Posterior cingulate gyrus (tissue), 11 donors: ENCODE results near the gene DOC2B.
"Not testable (repeated sequence)": the region's sequence is repeated elsewhere in the genome, so short reads cannot be mapped to it uniquely, and the experiment has no call there.

Experiments
- DNase-seq, 10 donors: peaks; one replicate each; pipeline versions ENCODE4 v3.0.0 to v3.0.0-alpha.2; 2020 to 2021; ENCODE audit warnings: mixed read lengths in 3 of 10
- intact Hi-C: fragments of 100-400 bp; cut with DNase I; formaldehyde crosslinking; loops from one replicate; pipeline ENCODE4 v1.15.1; 2023

Gene DOC2B

DNA sequence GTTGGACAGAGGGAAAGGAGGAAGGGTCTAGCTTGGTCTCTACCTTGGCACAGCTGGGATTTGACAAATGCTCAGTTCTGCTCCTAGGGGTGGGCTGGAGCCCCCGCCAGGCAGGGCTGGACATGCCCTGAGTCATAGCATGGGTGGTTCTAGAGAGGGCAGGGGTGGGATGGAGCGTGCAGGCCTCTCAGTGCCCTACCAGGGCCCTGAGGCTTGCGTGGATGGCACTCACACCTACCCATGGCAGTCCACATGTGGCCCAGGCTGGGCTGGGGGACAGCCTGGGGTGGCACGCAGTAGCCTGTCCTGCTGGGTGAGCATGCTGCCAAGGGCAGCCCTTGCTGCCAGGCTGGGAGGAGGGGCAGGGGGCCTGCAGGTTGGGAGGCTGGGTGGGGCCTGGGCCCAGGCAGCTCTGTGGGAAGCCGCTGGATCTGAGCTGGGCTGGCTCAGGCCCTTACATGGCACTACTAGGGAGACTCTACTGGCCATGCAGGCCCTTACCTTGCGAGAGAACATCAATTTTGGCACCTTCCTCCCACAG is 11.2 kb downstream of the DOC2B start:
- no peak for DNase-seq
- intact Hi-C loops = no loop called here

DNA sequence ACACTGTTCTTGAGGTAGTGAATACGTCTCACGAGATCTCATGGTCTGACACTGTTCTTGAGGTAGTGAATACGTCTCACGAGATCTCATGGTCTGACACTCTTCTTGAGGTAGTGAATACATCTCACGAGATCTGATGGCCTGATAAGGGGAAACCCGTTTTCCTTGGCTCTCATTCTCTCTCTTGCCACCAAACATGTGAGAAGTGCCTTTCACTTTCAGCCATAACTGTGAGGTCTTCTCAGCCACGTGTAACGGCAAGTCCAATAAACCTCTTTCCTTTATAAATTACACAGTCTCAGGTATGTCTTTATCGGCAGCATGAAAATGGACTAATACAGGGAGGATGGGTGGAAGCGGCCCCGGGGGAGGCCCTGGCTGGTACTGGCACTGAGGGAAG is 12.8 kb downstream of the DOC2B start:
- DNase-seq, intact Hi-C loops: not testable (repeated sequence)

DNA sequence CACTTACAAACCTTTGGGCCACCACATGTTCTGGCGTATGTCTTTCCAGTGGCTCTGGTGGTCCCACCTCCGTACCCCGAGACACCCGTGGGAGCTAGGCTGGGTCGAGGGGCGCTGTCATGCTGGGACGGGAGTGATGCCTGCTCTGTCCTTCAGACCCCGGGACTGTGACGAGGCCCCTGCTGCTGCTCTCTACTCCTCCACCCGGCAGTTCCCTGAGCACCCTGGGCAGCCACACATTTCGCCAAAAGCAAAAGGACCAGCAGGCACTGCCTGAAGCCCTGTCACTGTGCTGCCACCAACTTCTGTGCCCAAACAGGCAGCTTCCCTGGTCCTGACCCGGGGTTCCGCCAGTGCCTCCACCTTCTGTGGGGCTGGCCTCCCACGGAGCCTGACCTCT is 15.5 kb downstream of the DOC2B start:
- no peak for DNase-seq
- intact Hi-C loops = loop anchor here (2.0 kb wide), 1 partner anchor 221 kb away; no protein-coding TSS in a partner anchor

- intact Hi-C loops = loop anchor here (2.0 kb wide), 1 partner anchor 222 kb away; no protein-coding TSS in a partner anchor
Measured at GRCh38 chr17:164303-165235, 16.9 kb downstream of the DOC2B start.

DNA sequence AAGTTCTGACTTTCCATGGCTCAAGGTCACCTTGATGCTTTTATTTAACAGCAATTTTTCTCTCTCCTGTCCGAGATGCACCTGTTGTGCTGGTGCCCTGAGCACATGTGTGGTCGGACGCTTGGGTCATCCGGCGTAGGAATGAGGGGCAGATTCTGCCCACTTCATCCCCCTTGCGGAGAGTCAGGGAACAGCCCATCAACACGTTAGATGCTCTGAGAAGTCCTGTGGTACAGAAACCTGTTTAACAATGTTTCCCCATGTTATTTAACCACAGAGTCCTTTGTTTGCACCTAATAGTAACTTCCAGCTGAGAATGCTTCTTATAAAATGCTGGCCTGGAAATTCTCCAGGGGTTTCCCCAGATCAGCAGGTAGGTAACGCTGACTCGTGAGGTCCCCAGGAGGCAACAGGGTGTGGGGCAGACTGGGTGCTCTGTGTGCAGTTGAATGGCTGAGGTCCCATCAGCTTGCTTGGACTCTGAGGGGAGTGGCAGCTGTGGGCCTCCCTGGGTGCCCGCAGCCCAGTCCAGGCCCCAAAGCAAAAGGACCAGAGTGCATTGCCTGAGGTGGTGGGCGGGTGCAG is 17.8 kb downstream of the DOC2B start:
- intact Hi-C loops = loop anchor here (2.0 kb wide), 1 partner anchor 223 kb away; no protein-coding TSS in a partner anchor
- no peak for DNase-seq

More at GRCh38 chr17:164303-165235, 16.9 kb downstream of the DOC2B start:
- DNase-seq = peak in 9 of 10 donors; percentile 44 to 95 (median 68)

GRCh38 chr17:162689-163088 is 18.8 kb downstream of the DOC2B start:
- intact Hi-C loops = no loop called here
- DNase-seq = no peak

GRCh38 chr17:161481-161880 is 20.0 kb downstream of the DOC2B start:
- peak in 1 of 10 donors; percentile 56 for DNase-seq
- intact Hi-C loops = no loop called here

- peak in 1 of 10 donors; percentile 66 for DNase-seq
- intact Hi-C loops = no loop called here
Measured at GRCh38 chr17:160336-160735, 21.1 kb downstream of the DOC2B start.

- peak in 3 of 10 donors; percentile 36 to 62 (median 55) for DNase-seq
- intact Hi-C loops = no loop called here
Measured at GRCh38 chr17:159609-160008, 21.8 kb downstream of the DOC2B start.

DNA sequence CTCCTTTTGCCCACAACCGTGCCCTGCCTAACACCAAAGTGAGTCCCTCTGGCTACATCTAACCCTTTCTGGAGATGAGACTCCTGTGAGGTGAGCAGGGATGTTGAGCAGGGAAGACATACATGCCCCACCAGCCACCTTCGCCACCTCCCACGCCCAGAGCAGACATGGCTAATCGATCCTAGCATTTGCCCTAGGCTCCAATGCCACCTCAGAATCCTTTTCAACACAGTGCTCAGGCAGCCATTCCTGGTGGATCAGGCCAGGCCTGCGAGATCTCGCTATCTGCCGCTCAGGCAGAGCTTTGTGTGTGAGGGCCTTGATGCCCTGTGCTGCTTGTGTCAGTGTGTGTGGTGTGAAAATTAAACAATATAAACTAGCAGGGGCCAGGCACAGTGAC is 23.1 kb downstream of the DOC2B start:
- DNase-seq = peak in 3 of 10 donors; percentile 13 to 62 (median 26)
- intact Hi-C loops = no loop called here

DNA sequence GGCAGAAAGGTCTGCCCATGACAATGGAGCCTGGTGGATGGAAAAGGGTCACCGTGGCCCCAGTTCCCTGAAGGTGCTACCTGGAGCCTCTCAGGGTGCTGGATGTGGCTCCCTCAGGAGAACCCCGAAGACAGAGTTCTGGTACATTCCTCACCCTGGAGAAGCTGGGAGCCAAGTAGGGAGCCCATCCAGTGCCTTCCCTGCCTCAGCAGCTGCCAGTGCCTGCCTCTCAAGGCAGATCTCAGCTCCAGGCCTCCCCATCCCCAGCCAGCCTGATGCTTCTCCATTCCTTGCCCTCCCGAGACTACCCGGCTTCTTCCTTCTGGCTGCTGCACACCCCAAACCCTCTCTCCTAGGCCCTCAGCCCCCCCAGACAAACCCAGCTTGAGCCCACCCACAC is 23.5 kb downstream of the DOC2B start:
- intact Hi-C loops = no loop called here
- DNase-seq = peak in 3 of 10 donors; percentile 14 to 61 (median 55)

DNA sequence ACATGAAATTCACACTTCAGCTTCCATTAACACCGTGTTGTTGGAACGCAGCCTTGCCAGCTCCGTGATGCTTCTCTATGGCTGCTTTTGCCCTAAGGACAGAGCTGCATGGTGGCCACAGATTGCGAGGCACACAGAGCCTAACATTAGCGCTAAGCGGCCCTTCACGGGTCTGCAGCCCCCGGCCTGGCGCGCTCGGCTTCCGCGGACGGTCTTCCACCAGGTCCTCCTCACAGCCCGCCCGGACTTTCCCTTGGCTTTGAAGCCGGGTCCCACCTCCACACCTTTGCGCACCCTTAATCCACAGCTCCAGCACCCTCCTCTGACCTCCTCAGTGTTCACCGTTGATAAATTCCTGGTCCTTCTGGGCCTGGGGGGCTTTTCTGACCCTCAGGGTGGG is 24.5 kb downstream of the DOC2B start:
- DNase-seq = peak in 3 of 10 donors; percentile 37 to 72 (median 71)
- intact Hi-C loops = no loop called here

DNA sequence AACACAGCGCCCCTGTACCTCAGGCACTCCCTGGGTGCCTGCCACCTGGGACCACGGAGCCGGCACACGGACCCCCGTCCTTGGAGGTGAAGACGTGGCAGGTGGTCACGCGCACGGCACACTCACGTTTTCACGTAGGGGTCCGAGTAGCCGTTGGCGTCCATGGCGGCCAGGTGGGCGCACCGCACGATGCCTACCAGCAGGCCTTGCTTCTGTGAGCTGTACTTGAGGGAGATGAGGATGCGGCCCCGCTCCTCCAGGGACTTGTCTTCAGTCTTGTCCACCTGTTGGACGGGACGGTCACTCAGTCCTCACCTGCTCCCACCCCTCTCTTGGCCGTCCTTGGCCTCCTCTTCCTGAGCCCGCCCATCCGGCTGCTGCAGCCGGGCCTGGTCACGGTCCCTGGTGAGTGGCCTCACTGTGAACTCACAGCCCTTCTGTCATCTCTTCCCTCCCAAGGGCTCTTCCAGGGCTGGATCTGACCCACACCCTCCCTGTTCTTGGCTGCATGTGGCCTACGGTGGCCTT is 25.3 kb downstream of the DOC2B start:
- peak in 3 of 10 donors; percentile 62 to 83 (median 83) for DNase-seq
- intact Hi-C loops = no loop called here

- intact Hi-C loops = no loop called here
- DNase-seq = peak in 4 of 10 donors; percentile 2 to 55 (median 42)
Measured at GRCh38 chr17:155576-155975, 25.9 kb downstream of the DOC2B start.

DNA sequence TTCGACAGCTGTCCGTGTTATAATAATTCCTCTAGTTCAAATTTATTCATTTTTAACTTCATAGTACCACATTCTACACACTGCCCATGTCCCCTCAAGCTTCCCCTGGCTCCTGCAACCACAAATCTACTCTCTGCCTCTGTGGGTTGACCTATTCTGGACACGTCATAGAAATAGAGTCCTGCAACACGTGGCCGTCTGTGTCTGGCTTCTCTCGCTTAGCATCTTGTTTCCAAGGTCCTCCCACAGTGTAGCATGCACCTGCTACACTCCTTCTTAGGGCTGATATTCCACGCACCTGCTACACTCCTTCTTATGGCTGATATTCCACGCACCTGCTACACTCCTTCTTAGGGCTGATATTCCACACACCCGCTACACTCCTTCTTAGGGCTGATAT is 27.6 kb downstream of the DOC2B start:
- DNase-seq = peak in 1 of 10 donors; percentile 6
- intact Hi-C loops = no loop called here

DNA sequence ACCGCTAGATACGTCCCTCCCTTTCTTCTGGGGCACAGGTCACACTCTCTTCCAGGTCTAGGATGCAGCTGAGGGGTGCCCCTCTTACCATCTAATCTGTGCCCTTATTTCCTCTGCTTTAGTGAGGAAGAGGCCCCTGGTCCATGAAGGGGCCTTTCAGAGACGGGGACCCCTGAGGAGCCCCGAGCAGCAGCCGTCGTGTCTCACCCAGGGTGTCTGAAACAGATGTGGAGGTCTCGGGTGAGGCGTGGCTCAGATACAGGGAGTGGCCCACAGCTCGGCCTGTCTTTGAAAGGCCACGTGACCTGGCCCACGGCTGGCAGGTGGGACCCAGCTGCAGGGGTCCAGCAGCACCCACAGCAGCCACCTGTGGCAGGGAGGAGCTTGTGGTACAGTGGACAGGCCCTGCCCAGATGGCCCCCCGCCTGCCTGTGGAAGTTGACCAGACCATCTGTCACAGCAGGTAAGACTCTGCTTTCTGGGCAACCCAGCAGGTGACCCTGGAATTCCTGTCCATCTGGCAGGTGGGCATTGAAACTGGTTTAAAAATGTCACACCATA is 28.5 kb downstream of the DOC2B start:
- intact Hi-C loops = no loop called here
- DNase-seq = peak in 4 of 10 donors; percentile 4 to 65 (median 58)

DNA sequence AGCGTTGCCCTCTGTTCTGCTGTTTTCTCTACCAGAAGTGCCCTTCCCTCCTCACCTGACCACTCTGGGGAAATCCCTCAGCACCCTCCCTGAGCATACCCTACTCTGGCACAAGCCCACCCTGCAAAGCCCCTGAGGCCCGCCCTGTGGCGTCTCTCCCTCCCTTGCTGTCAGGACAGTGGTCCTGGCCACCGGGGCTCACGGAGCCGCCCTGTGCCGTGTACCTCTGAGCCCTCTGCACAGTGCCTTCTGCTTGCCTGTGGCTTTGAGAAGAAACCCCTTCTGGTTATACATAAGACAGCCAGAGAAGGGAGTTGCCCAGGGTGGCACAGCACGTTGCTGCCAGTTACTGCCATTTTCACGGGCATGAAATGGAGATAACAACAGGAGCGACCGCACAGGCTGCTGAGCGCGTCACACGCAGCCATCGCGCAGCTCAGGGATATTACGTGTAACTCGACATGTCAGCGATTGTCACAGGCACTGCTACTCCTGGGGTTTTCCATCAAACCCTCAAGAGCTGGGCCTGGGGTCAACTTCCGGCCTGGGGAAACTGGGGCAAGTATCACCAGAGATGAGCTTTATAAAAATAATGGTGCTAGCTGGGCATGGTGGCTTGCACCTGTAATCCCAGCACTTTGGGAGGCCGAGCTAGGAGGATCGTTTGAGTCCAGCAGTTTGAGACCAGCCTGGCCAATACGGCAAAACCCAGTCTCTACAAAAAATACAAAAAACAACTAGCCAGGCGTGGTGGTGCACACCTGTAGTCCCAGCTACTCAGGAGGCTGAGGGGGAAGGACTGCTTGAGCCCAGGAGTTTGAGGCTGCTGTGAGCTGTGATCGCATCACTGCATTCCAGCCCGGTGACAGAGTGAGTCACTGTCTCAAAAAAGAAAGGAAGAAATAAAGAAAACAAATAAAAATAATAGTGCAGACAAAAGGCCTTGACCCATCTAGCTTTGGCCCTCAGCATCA is 29.3 kb downstream of the DOC2B start:
- peak in 5 of 10 donors; percentile 0 to 69 (median 56) for DNase-seq
- intact Hi-C loops = no loop called here

- peak in 2 of 10 donors; percentile 8 to 40 for DNase-seq
Measured at GRCh38 chr17:151004-151403, 30.4 kb downstream of the DOC2B start.

DNA sequence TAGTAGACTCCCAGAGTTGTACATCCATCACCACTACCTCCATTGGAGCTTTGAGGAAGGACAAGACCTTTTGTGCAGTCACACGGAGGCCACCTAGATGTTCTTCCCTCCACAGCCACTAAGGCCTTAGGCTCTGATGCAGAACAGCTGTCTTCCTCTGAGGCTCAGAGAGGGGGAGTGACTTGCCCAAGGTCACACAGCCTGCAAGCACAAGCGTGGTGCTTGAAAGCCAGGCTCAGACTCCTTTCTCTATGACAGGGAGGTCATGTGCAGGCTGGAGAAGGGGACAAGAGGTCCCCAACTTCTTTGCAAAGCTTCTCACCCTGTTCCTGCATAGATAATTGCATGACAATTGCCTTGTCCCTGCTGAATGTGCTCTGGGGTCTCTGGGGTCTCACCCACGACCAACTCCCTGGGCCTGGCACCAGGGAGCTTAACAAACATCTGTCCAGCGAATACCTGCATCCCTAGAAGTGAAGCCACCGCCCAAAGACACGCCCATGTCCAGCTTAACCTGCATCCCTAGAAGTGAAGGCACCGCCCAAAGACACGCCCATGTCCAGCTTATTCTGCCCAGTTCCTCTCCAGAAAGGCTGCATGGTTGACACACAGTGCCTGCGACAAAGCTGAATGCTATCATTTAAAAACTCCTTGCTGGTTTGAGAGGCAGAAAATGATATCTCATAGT is 31.4 kb downstream of the DOC2B start:
- intact Hi-C loops = no loop called here

More at GRCh38 chr17:151004-151403, 30.4 kb downstream of the DOC2B start:
- intact Hi-C loops = no loop called here

More for the DNA sequence above, 31.4 kb downstream of the DOC2B start:
- peak in 3 of 10 donors; percentile 2 to 21 (median 3) for DNase-seq
